HFF-Myc (cell line): ENCODE data around the gene ADARB1.

ENCODE experiments used
- DNase-seq: peaks from one replicate; pipeline ENCODE4 v3.0.0-alpha.2; 2011; ENCODE audit warnings: low read depth; ENCODE audit errors: extremely low read depth
- H3K4me3 ChIP-seq: replicated peaks from 2 replicates; pipeline ENCODE4 v1.5.1; 2011; ENCODE audit warnings: low read depth, mild to moderate bottlenecking, control low read depth, low read length
- TF ChIP-seq, protein P1 (sequence below): IDR thresholded peaks from 2 replicates; pipeline ENCODE4 v1.5.1; 2012; ENCODE audit warnings: mild to moderate bottlenecking, low read depth, low read length, control low read depth; ENCODE audit errors: missing control alignments

ADARB1 gene

DNA sequence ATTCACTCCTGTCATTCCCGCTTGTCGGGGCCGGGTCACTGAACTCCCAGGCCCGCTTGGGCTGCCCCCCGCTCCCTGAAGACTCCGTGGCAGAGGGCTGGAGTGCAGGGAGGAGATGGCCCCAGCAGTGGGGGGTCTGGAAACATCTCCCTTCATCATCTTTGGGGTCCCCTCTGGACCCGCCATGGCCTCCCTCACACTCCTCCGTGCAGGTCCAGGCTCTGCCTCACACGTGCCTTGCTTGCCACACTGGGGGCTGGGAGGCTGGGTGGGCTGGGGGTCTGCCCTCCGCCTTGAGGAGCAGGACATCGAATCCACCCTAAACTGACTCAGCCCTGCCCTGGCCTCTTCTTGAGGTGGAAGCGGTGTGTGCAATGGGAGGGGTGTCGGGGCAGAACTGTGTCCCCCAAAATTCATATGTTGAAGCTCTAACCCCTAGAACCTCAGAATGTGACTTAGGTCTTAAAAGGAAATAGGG lies 178.1 kb downstream of the ADARB1 start:
- no peak overlapping the region for H3K4me3 ChIP-seq
- no peak for DNase-seq
- TF ChIP-seq, protein P1, sequence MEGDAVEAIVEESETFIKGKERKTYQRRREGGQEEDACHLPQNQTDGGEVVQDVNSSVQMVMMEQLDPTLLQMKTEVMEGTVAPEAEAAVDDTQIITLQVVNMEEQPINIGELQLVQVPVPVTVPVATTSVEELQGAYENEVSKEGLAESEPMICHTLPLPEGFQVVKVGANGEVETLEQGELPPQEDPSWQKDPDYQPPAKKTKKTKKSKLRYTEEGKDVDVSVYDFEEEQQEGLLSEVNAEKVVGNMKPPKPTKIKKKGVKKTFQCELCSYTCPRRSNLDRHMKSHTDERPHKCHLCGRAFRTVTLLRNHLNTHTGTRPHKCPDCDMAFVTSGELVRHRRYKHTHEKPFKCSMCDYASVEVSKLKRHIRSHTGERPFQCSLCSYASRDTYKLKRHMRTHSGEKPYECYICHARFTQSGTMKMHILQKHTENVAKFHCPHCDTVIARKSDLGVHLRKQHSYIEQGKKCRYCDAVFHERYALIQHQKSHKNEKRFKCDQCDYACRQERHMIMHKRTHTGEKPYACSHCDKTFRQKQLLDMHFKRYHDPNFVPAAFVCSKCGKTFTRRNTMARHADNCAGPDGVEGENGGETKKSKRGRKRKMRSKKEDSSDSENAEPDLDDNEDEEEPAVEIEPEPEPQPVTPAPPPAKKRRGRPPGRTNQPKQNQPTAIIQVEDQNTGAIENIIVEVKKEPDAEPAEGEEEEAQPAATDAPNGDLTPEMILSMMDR, result no peak

DNA sequence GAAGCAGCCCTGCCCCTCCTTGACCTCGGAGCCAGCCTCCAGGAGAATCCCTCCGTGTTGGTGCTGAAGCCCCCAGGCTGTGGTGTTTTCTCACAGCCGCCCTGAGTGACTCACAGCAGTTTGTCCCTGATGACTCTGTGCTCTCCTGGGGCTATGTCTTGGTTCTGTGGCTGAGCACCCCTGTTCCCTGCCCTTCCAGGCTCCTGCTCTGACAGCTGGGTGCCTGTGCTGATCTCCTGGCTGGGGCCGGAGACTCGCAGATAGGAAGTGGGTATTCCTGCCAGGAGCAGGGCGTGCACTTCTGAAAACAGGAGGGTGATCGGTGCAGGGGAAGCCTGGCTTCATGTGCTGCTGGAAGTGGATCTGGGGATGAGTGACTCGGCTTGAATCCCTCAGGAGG lies 178.8 kb downstream of the ADARB1 start:
- DNase-seq, result no peak
- TF ChIP-seq, protein P1, result no peak
- no peak overlapping the region for H3K4me3 ChIP-seq

DNA sequence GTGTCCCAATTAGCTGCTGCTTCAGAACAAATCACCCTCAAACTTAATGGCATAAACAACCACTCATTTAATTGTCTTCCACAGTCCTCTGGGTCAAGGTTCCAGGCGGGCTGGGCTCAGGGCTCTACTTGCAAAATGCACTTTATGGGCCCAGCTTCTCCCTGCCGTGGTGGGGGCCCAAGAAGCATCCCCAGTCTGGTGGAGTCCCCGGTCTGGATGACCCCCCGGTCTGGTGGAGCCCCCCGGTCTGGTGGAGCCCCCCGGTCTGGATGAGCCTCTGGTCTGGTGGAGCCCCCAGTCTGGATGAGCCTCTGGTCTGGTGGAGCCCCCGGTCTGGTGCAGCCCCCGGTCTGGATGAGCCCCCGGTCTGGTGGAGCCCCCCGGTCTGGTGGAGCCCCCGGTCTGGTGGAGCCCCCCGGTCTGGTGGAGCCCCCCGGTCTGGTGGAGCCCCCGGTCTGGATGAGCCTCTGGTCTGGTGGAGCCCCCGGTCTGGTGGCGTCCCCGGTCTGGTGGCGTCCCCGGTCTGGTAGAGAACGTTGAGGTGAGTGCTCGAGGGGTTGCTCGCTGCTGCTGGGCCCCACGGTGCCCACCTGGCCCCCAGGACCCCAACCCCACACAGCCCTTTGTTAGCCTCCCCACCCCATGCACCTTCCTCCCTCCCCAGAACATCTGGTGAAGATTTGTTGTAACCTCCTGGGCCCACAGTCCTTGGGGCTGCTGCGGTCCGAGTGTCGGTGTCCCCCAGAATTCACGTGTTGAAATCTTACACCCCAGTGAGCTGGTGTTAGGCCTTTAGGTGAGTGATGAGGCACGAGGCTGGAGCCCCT lies 179.5 kb downstream of the ADARB1 start:
- no peak overlapping the region for H3K4me3 ChIP-seq
- DNase-seq, result no peak
- TF ChIP-seq, protein P1, result no peak

DNA sequence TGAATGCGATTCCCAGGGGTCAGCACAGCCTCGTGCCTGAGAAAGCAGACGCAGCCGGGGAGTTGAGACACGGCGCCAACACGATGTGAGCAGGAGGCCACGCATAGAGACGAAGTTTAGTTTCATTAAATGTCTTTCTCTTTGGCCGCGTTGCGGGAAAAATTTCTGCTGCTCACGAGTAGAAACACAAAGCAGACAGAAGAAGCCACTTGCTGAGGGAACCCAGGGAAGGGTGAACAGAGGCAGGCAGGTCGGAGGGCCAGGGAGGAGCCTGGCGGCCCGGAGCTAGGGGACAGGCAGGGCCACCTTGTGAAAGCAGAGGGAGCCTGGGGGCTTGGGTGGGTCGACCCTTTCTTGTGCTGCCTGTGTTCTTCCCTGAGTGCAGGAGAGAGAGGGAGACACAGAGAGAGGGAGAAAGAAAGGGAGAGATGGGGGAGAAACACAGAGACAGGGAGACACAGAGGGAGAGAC lies 180.1 kb downstream of the ADARB1 start:
- H3K4me3 ChIP-seq, result no peak overlapping the region
- no peak for DNase-seq
- TF ChIP-seq, protein P1, result no peak

DNA sequence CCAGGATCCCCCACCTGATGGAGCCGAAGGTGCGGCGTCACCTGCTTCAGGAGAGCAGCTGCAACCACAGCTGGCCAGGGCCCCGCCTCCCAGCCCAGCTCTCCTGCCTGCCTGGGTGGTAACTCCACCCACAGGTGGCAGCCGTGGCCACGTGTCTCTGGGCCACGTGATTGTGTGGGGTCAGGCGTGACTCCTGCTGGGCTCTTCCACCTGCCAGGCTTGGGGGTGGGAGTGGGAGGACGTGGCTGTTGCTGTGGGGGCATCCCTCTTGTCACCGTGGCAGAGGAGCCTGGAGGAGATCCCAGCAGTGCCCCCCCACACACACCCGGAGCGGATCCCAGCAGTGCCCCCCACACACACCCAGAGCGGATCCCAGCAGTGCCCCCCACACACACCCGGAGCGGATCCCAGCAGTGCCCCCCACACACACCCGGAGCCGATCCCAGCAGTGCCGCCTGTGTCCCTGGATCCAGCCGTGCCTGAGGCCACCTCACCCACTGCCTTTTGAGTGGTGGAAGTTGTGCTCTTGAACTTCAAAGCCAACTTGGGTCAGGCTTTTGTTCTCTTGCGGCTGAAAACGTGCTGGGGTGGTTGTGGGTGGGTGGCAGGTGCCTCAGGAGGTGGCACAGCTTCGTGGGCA lies 181.1 kb downstream of the ADARB1 start:
- no peak overlapping the region for H3K4me3 ChIP-seq
- DNase-seq, result no peak
- TF ChIP-seq, protein P1, result no peak

DNA sequence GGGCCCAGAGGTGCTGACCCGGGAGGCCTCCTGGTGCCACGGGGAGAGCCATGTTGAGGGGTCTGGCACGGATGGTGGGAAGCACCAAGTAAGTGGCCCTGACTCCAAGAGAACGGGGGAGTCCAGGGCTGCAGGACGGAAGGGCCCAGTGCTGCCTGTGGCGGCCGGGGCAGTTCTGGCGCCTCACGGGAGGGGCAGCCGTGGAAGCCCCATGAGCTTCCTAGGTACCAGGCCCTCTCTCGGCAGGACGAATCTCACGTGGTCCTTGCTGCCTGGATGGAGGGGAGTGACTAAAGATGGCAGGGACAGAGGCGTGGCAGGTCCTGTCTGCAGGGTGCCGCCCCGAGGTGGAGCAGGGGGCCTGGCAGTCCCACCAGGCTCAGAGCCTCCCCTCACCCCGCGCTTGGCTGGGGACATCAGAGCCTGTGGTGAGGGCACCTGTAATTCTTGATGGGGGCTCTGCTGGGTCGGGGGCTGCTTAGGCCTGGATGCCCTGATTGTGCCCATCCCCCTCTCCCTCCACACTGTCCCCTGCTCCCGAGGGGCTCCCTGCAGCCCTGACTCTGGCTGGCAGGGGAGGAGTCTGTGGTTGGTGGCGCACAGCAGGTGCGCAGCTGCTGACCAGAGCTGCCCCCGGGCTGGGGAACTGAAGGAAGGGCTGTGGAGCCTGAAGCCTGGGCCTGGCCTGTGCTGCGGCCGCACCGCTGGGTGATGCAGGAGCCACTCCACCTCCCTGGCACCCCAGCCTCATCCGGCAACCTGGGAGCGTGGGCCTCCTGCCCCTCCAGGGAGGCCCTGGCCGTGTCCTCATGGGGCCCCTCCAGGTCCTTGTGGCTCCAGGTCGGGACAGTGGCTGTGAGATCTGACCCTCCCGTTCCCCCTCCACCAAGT lies 181.9 kb downstream of the ADARB1 start:
- H3K4me3 ChIP-seq, result no peak overlapping the region
- TF ChIP-seq, protein P1, result no peak
- no peak for DNase-seq
